ENCODE measurements around the gene CCL22.
A peak's percentile ranks its signal among the peaks of the same experiment; 100 is the strongest.

Gene CCL22

DNA sequence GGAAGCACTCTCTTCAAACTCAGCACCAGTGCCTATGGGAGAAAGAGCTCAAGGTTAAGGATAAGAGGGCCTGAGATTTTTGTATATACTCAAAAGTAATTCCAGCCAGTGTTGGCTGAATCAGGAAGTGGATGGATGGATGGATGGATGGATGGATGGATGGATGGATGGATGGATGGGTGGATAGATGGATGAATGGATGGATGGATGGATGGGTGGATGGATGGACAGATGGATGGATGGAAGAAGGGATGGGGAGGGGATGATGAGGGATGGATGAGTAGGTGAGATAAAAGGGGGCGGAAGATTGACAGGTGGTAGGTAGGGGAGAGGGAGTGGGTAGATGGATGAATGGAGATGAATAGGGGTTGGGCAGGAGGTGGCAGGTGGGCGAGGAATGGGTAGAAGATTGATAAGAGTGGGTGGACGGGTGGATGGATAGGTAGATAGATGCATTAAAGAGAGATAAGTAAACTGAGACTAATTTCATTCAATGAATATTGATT, 17.8 kb downstream of the CCL22 start:
- TF ChIP-seq, protein P1, sequence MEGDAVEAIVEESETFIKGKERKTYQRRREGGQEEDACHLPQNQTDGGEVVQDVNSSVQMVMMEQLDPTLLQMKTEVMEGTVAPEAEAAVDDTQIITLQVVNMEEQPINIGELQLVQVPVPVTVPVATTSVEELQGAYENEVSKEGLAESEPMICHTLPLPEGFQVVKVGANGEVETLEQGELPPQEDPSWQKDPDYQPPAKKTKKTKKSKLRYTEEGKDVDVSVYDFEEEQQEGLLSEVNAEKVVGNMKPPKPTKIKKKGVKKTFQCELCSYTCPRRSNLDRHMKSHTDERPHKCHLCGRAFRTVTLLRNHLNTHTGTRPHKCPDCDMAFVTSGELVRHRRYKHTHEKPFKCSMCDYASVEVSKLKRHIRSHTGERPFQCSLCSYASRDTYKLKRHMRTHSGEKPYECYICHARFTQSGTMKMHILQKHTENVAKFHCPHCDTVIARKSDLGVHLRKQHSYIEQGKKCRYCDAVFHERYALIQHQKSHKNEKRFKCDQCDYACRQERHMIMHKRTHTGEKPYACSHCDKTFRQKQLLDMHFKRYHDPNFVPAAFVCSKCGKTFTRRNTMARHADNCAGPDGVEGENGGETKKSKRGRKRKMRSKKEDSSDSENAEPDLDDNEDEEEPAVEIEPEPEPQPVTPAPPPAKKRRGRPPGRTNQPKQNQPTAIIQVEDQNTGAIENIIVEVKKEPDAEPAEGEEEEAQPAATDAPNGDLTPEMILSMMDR (IDR thresholded peaks at IDR 0.05; ENCODE audit: insufficient read depth, low read depth, low read length, missing control alignments): no peak

DNA sequence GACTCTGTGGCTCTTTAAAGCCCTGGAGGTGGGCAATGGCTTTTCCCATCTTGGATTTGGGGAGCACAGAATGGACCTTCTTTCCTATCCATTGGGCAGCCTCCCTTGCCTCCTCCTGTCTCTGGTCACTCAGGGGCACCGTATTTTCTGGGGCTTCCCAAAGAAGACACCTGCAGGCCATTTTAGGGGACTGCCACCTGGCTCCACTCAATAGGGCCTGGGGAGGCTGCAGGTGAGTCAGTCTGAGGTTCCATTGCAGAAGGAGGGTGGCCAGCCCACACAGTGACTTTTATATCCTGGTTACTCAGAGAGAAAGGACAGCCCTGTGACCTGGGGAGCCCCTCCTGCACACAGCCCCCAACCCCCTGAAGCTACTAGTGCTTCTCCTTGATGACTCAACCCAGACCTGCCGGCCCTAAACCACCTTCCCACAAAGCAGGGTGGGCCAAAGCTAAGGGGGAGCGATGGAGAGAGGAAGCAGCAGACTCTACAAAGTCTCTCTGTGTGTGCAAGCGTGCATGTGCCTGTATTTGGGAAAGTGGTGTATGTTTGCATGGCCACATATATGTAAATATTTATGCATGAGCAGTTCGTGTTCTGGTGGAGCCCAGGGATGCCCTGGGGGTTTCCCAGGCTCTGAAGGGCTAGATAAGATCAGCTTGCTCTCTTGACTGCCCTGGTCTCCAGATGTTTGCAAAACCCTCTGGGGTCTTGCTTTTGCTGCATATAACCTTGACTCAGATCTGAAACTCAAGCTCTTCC, 18.7 kb downstream of the CCL22 start:
- TF ChIP-seq, protein P1 (IDR thresholded peaks at IDR 0.05; ENCODE audit: insufficient read depth, low read depth, low read length, missing control alignments): no peak
- no peak overlapping the region for H3K4me3 ChIP-seq (ENCODE audit: low read length)
- DNase-seq (ENCODE audit: low read depth): peak; percentile 52

More for the DNA sequence above, 17.8 kb downstream of the CCL22 start:
- H3K4me3 ChIP-seq (ENCODE audit: low read length): no peak overlapping the region
- DNase-seq (ENCODE audit: low read depth): no peak

DNA sequence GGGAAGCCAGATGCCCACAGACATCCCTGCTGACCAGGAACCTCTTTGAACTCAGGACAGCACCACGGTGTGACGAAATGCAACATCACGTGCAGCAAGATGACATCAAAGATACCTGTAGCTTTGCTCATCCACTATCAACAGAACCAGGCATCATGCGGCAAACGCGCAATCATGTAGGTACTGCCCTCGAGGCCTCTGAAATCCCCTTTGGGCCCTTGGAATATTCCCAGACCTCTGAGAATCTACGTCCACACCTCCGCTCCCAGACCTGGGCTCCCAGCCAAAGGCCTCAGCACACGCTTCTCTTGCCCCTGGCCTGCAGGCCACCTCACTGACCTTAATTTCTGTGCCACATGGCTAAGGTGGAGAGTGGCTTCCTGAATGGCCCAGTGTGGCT, 21.0 kb downstream of the CCL22 start:
- TF ChIP-seq, protein P1 (IDR thresholded peaks at IDR 0.05; ENCODE audit: insufficient read depth, low read depth, low read length, missing control alignments): no peak
- H3K4me3 ChIP-seq (ENCODE audit: low read length): no peak overlapping the region
- peak; percentile 35 for DNase-seq (ENCODE audit: low read depth)

DNA sequence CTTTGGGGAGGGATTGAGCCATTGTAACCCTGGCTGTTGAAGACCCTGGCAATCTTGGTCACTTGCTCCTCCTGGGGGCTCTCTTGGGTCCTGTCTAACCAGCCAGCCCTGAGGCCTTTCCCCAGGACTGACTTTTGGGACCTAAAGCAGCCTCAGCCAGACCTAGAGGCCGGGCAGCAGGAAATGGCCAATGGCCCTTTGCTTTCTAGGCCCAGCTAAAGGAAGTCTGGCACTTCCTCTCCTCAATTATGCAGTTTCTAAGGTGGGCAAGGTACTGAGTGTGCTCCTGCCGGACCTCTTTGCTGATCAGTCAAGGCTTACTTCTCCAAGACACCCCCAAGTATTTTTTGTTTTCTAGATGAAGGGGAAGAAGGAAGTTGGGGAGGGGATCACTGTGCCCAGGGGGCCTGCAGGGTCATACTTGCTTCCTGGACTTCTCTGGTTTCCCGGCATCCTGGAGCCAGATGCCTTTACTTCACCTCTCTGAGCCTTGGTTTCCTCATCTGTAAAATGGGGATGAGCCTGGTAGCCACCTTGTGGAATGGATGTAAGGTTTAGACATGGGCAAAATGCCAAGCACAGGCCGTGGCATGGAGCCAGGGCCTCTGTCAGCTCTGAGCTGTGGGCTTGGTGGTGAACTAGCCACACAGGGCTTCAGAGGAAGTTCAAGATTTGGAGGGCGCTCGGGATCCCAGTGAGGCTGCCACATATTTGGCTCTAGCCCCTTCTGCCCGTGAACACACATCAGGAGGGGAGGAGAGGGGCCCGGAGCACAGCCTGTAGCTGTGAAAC, 22.3 kb downstream of the CCL22 start:
- no peak overlapping the region for H3K4me3 ChIP-seq (ENCODE audit: low read length)
- TF ChIP-seq, protein P1 (IDR thresholded peaks at IDR 0.05; ENCODE audit: insufficient read depth, low read depth, low read length, missing control alignments): no peak
- DNase-seq (ENCODE audit: low read depth): peak; percentile 40

DNA sequence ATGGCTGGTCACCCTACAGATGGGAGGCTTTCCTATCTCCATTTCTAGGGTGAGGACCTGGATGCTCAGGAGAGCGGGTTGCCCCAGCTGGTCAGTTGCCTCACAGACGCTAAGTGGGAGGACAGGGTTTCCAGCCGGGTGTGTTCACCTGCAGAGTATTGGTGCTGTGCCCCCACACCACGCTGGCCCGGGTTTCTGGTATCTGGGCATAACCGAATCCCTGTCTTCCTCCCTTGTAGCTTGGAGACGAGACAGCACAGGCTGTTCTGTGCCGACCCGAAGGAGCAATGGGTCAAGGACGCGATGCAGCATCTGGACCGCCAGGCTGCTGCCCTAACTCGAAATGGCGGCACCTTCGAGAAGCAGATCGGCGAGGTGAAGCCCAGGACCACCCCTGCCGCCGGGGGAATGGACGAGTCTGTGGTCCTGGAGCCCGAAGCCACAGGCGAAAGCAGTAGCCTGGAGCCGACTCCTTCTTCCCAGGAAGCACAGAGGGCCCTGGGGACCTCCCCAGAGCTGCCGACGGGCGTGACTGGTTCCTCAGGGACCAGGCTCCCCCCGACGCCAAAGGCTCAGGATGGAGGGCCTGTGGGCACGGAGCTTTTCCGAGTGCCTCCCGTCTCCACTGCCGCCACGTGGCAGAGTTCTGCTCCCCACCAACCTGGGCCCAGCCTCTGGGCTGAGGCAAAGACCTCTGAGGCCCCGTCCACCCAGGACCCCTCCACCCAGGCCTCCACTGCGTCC, 23.4 kb downstream of the CCL22 start:
- DNase-seq (ENCODE audit: low read depth): no peak
- TF ChIP-seq, protein P1 (IDR thresholded peaks at IDR 0.05; ENCODE audit: insufficient read depth, low read depth, low read length, missing control alignments): no peak
- H3K4me3 ChIP-seq (ENCODE audit: low read length): no peak overlapping the region

DNA sequence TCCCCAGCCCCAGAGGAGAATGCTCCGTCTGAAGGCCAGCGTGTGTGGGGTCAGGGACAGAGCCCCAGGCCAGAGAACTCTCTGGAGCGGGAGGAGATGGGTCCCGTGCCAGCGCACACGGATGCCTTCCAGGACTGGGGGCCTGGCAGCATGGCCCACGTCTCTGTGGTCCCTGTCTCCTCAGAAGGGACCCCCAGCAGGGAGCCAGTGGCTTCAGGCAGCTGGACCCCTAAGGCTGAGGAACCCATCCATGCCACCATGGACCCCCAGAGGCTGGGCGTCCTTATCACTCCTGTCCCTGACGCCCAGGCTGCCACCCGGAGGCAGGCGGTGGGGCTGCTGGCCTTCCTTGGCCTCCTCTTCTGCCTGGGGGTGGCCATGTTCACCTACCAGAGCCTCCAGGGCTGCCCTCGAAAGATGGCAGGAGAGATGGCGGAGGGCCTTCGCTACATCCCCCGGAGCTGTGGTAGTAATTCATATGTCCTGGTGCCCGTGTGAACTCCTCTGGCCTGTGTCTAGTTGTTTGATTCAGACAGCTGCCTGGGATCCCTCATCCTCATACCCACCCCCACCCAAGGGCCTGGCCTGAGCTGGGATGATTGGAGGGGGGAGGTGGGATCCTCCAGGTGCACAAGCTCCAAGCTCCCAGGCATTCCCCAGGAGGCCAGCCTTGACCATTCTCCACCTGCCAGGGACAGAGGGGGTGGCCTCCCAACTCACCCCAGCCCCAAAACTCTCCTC, 24.1 kb downstream of the CCL22 start:
- TF ChIP-seq, protein P1 (IDR thresholded peaks at IDR 0.05; ENCODE audit: insufficient read depth, low read depth, low read length, missing control alignments): no peak
- no peak overlapping the region for H3K4me3 ChIP-seq (ENCODE audit: low read length)
- DNase-seq (ENCODE audit: low read depth): no peak
